HL-60/S4 treated with retinoic acid at 250 ng/mL for 4 days and 3 days (cell line): Measurements from ENCODE around the gene SULT1E1.

Experiments
- in situ Hi-C: fragments of 300-500 bp; cut with MboI; formaldehyde crosslinking; loops from 2 replicates; pipeline ENCODE4 v1.7.0; 2022; ENCODE audit warnings: low sequenced_read_pairs

SULT1E1 gene

GRCh38 chr4:69860052-69860451 lies at the start of gene SULT1E1:
SULT1E1 (minus strand) TSS chr4:69860145; CDS start chr4:69857644, 2,501 bp downstream.
- in situ Hi-C loops = no loop called here

- in situ Hi-C loops = no loop called here
Observed at GRCh38 chr4:69909195-69909594, 49.2 kb upstream of the SULT1E1 start.

- in situ Hi-C loops = no loop called here
Observed at GRCh38 chr4:69907151-69907550, 47.2 kb upstream of the SULT1E1 start.

- in situ Hi-C loops = no loop called here
Observed at GRCh38 chr4:69896530-69897116, 36.7 kb upstream of the SULT1E1 start.

- in situ Hi-C loops = no loop called here
Observed at GRCh38 chr4:69894721-69895120, 34.8 kb upstream of the SULT1E1 start.

- in situ Hi-C loops = no loop called here
Observed at GRCh38 chr4:69894186-69894585, 34.2 kb upstream of the SULT1E1 start.

GRCh38 chr4:69888336-69888735 lies 28.4 kb upstream of the SULT1E1 start:
- in situ Hi-C loops = loop anchor here (10.0 kb wide), 1 partner anchor 194 kb away; no protein-coding TSS in a partner anchor

GRCh38 chr4:69882150-69882549 lies 22.2 kb upstream of the SULT1E1 start:
- in situ Hi-C loops = loop anchor here (10.0 kb wide), 1 partner anchor 187 kb away; no protein-coding TSS in a partner anchor

GRCh38 chr4:69881173-69881773 lies 21.3 kb upstream of the SULT1E1 start:
- in situ Hi-C loops = loop anchor here (10.0 kb wide), 1 partner anchor 186 kb away; no protein-coding TSS in a partner anchor

GRCh38 chr4:69878250-69878649 lies 18.3 kb upstream of the SULT1E1 start:
- in situ Hi-C loops = no loop called here

GRCh38 chr4:69877453-69877852 lies 17.5 kb upstream of the SULT1E1 start:
- in situ Hi-C loops = no loop called here

GRCh38 chr4:69876071-69876470 lies 16.1 kb upstream of the SULT1E1 start:
- in situ Hi-C loops = no loop called here

- in situ Hi-C loops = no loop called here
Observed at GRCh38 chr4:69875576-69875975, 15.6 kb upstream of the SULT1E1 start.

GRCh38 chr4:69874507-69874906 lies 14.6 kb upstream of the SULT1E1 start:
- in situ Hi-C loops = no loop called here

GRCh38 chr4:69861756-69862155 lies 1.8 kb upstream of the SULT1E1 start:
- in situ Hi-C loops = no loop called here

- in situ Hi-C loops = no loop called here
Observed at GRCh38 chr4:69860521-69861298, 765 bp upstream of the SULT1E1 start.

- in situ Hi-C loops = no loop called here
Observed at GRCh38 chr4:69859140-69859685, 732 bp downstream of the SULT1E1 start.

GRCh38 chr4:69858690-69859089 lies 1.3 kb downstream of the SULT1E1 start:
- in situ Hi-C loops = no loop called here

- in situ Hi-C loops = no loop called here
Observed at GRCh38 chr4:69855822-69856221, 4.1 kb downstream of the SULT1E1 start.

- in situ Hi-C loops = no loop called here
Observed at GRCh38 chr4:69849969-69850368, 10.0 kb downstream of the SULT1E1 start.

GRCh38 chr4:69849297-69849696 lies 10.6 kb downstream of the SULT1E1 start:
- in situ Hi-C loops = no loop called here

- in situ Hi-C loops = no loop called here
Observed at GRCh38 chr4:69848028-69848427, 11.9 kb downstream of the SULT1E1 start.
